Uterus (tissue), 4 donors: ENCODE data around the gene GPAM. TPM values are rescaled to one million over a fixed set of nuclear protein-coding genes. Genes with fewer than 3 reads are reported as not detected.
"Not testable (repeated sequence)": the region's sequence is repeated elsewhere in the genome, so short reads cannot be mapped to it uniquely, and the experiment has no call there.

Source experiments
- DNase-seq, 2 donors: peaks; one replicate each; pipeline ENCODE4 v3.0.0-alpha.2; 2019 to 2020
- H3K27ac ChIP-seq, 2 donors: fragments of 200-600 bp; sonication (generic); 1 replicate in 1 of 2; 2 replicates in 1 of 2; pipeline ENCODE4 v1.5.1; 2016 to 2018
- H3K27me3 ChIP-seq, 2 donors: fragments of 200-600 bp; sonication (generic); one replicate each; pipeline ENCODE4 v1.5.1; 2018 to 2019; ENCODE audit warnings: control low read depth in 1 of 2
- H3K36me3 ChIP-seq, 2 donors: fragments of 200-600 bp; sonication (generic); one replicate each; pipeline ENCODE4 v1.5.1; 2019; ENCODE audit warnings: control low read depth in 1 of 2
- H3K4me1 ChIP-seq, 2 donors: fragments of 200-600 bp; sonication (generic); one replicate each; pipeline ENCODE4 v1.5.1; 2018 to 2019; ENCODE audit warnings: control low read depth in 1 of 2
- H3K4me3 ChIP-seq, 2 donors: fragments of 200-600 bp; sonication (generic); 1 replicate in 1 of 2; 2 replicates in 1 of 2; pipeline ENCODE4 v1.5.1; 2018 to 2019; ENCODE audit warnings: mild to moderate bottlenecking in 1 of 2
- H3K9me3 ChIP-seq, 2 donors: fragments of 200-600 bp; sonication (generic); one replicate each; pipeline ENCODE4 v1.5.1; 2019; ENCODE audit warnings: control low read depth in 1 of 2
- CTCF ChIP-seq, 4 experiments: fragments of 200-600 bp in 2 of 4; fragments of 450-650 bp in 2 of 4; sonication (generic) in 2 of 4; IDR thresholded peaks; one replicate each; pipeline ENCODE4 v1.5.1; 2016 to 2019; ENCODE audit warnings: antibody characterized with exemption in 4 of 4, mild to moderate bottlenecking in 2 of 4, moderate library complexity in 1 of 4
- POLR2A ChIP-seq, 2 donors: fragments of 450-650 bp; IDR thresholded peaks; one replicate each; pipeline ENCODE4 v1.6.1; 2016; ENCODE audit warnings: antibody characterized with exemption in 2 of 2, mild to moderate bottlenecking in 1 of 2, moderate library complexity in 1 of 2
- intact Hi-C: fragments of 100-400 bp; cut with DNase I; formaldehyde crosslinking; loops from one replicate; pipeline ENCODE4 v1.15.1; 2023; ENCODE audit warnings: low total_unique reads
- total RNA-seq, 4 donors: library from RNA; depleted of rRNA in 3 of 4; stranded (reverse); fragments of >200 nt in 3 of 4; gene quantifications; one replicate each; pipeline versions ENCODE4 v1.1.0 to v1.2.4, GENCODE V29; 2014 to 2023
- donor health status: DM: yes; HTN: yes; CAD: no.

The GPAM gene
- total RNA-seq, 4 donors from 2014 or later: 4.6 to 28.6 (median 7.7) TPM

GRCh38 chr10:112229901-112230300, 46.3 kb upstream of the GPAM start:
- Histone ChIP-seq H3K27me3 (no peaks in the 10 kb centered on the region), H3K4me3 (no peak overlapping the region), H3K9me3 (no peaks in the 10 kb centered on the region), H3K27ac (no peak overlapping the region), H3K4me1 (no peaks in the 10 kb centered on the region), H3K36me3 (no peaks in the 10 kb centered on the region)
- TF ChIP-seq POLR2A (IDR thresholded peaks at IDR 0.05) (no peak), CTCF (IDR thresholded peaks at IDR 0.05) (no peak)
- DNase-seq: no peak
- intact Hi-C loops: no loop called here

GRCh38 chr10:112229096-112229495, 45.5 kb upstream of the GPAM start:
- no peak for DNase-seq
- intact Hi-C loops: no loop called here
- Histone ChIP-seq H3K4me1 (no peaks in the 10 kb centered on the region), H3K27ac (no peak overlapping the region), H3K36me3 (no peaks in the 10 kb centered on the region), H3K9me3 (no peaks in the 10 kb centered on the region), H3K27me3 (no peaks in the 10 kb centered on the region), H3K4me3 (no peak overlapping the region)
- no peak for TF ChIP-seq POLR2A (IDR thresholded peaks at IDR 0.05)
- TF ChIP-seq CTCF (IDR thresholded peaks at IDR 0.05): no peak

GRCh38 chr10:112228366-112229088, 45.0 kb upstream of the GPAM start:
- H3K27ac ChIP-seq, intact Hi-C loops, H3K4me1 ChIP-seq, H3K4me3 ChIP-seq, H3K36me3 ChIP-seq, H3K27me3 ChIP-seq, DNase-seq, H3K9me3 ChIP-seq: not testable (repeated sequence)

GRCh38 chr10:112227331-112227987, 43.9 kb upstream of the GPAM start:
- no peaks in the 10 kb centered on the region for H3K36me3 ChIP-seq
- TF ChIP-seq POLR2A (IDR thresholded peaks at IDR 0.05) (no peak), CTCF (IDR thresholded peaks at IDR 0.05) (no peak)

GRCh38 chr10:112226439-112227248, 43.1 kb upstream of the GPAM start:
- Histone ChIP-seq H3K4me1 (no peaks in the 10 kb centered on the region), H3K9me3 (no peaks in the 10 kb centered on the region), H3K4me3 (no peak overlapping the region), H3K27me3 (no peaks in the 10 kb centered on the region), H3K36me3 (no peaks in the 10 kb centered on the region), H3K27ac (no peak overlapping the region)
- intact Hi-C loops: no loop called here
- DNase-seq: no peak
- no peak for TF ChIP-seq POLR2A (IDR thresholded peaks at IDR 0.05)
- no peak for TF ChIP-seq CTCF (IDR thresholded peaks at IDR 0.05)

More at GRCh38 chr10:112227331-112227987, 43.9 kb upstream of the GPAM start:
- H3K4me1 ChIP-seq: no peaks in the 10 kb centered on the region
- no peak overlapping the region for H3K4me3 ChIP-seq
- no peak for DNase-seq
- intact Hi-C loops: no loop called here
- no peak overlapping the region for H3K27ac ChIP-seq
- H3K27me3 ChIP-seq: no peaks in the 10 kb centered on the region
- H3K9me3 ChIP-seq: no peaks in the 10 kb centered on the region
